A172 (cell line): Measurements from ENCODE around the gene TEX12. TPM values are rescaled to one million over a fixed set of nuclear protein-coding genes. Genes with fewer than 3 reads are reported as not detected.
"Not testable (repeated sequence)": the region's sequence is repeated elsewhere in the genome, so short reads cannot be mapped to it uniquely, and the experiment has no call there.

ENCODE experiments used
- DNase-seq: peaks from one replicate; pipeline ENCODE4 v3.0.0-alpha.2; 2015; ENCODE audit warnings: low spot score
- total RNA-seq: library from RNA; depleted of rRNA; stranded (reverse); fragments of >200 nt; shearing (Covaris generic); gene quantifications from 2 replicates; pipeline ENCODE4 v1.2.3, GENCODE V29; 2014; rRNA removed

Gene TEX12
- total RNA-seq, result not detected in 2 replicates

- no peak for DNase-seq
Measured at GRCh38 chr11:112167145-112167544, at the start of gene TEX12. Gene TEX12, plus strand, starts transcription at chr11:112167372. Its CDS starts 1,897 bp downstream, at chr11:112169269.

GRCh38 chr11:112118176-112118575, 49.0 kb upstream of the TEX12 start:
- no peak for DNase-seq

- DNase-seq, result no peak
Measured at GRCh38 chr11:112121981-112122615, 45.1 kb upstream of the TEX12 start.

GRCh38 chr11:112123129-112123528, 44.0 kb upstream of the TEX12 start:
- no peak for DNase-seq

- no peak for DNase-seq
Measured at GRCh38 chr11:112127056-112127455, 40.1 kb upstream of the TEX12 start.

GRCh38 chr11:112128483-112129121, 38.6 kb upstream of the TEX12 start:
- DNase-seq, result peak; percentile 92

GRCh38 chr11:112129656-112130055, 37.5 kb upstream of the TEX12 start:
- DNase-seq, result no peak

GRCh38 chr11:112132737-112133136, 34.4 kb upstream of the TEX12 start:
- DNase-seq, result peak; percentile 15

GRCh38 chr11:112134473-112134872, 32.7 kb upstream of the TEX12 start:
- DNase-seq, result no peak

- no peak for DNase-seq
Measured at GRCh38 chr11:112143597-112143996, 23.6 kb upstream of the TEX12 start.

- DNase-seq, result no peak
Measured at GRCh38 chr11:112150517-112150916, 16.7 kb upstream of the TEX12 start.

- no peak for DNase-seq
Measured at GRCh38 chr11:112156153-112156955, 10.8 kb upstream of the TEX12 start.

- DNase-seq, result peak; percentile 97
Measured at GRCh38 chr11:112156956-112157766, 10.0 kb upstream of the TEX12 start.

- no peak for DNase-seq
Measured at GRCh38 chr11:112159098-112160065, 7.8 kb upstream of the TEX12 start.

GRCh38 chr11:112160091-112160848, 6.9 kb upstream of the TEX12 start:
- DNase-seq, result no peak

- DNase-seq, result no peak
Measured at GRCh38 chr11:112161012-112161411, 6.2 kb upstream of the TEX12 start.

GRCh38 chr11:112162200-112162599, 5.0 kb upstream of the TEX12 start:
- DNase-seq, result not testable (repeated sequence)

GRCh38 chr11:112162761-112163546, 4.2 kb upstream of the TEX12 start:
- DNase-seq, result no peak
